Stimulated activated CD8-positive, alpha-beta memory T cell treated with anti-CD3 and anti-CD28 coated beads, Interleukin-7, amount 100 ng/mL, for 4 hours (primary cell): Measurements from ENCODE around the gene KSR1.
"Not testable (repeated sequence)": the region's sequence is repeated elsewhere in the genome, so short reads cannot be mapped to it uniquely, and the experiment has no call there.

Source experiments
- DNase-seq, 2 donors: peaks; one replicate each; pipeline ENCODE4 v3.0.0-alpha.2; 2020; ENCODE audit warnings: low read depth in 2 of 2

KSR1 gene

DNA sequence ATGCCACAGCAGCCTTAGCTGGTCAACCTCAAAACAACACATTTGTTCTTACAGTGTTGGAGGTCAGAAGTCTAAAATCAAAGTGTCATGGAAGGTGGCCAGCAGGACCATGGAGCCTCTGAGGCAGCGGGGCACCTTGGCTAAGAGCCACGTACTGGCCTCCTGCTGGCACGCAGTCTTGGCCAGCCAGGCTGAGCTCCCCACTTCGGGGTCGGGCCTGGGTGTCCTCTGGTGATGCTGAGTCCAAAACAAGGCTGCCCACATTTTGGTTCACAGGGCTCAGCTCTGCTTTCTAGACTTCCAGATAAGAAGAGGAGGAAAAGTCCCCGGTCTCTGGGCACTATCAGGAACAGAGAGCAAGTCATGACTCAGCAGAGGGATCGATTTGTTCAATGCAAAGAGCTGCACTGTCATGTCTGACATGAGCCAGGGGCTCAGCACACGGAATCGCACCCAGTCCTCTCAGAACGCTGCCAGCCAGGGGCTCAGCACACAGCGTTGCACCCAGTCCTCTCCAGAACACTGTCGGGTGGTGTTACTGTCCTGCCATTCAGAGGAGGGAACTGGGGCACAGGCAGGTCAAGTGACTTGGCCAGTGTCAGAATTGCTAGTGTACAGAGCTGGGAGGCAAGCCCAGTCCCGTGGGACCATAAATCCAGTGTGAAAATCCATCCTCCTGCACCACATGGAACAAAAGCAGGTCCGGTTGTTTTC lies 177.2 kb downstream of the KSR1 start:
- no peak for DNase-seq

- DNase-seq: no peak
Observed at GRCh38 chr17:27634026-27634335, 177.7 kb downstream of the KSR1 start.

DNA sequence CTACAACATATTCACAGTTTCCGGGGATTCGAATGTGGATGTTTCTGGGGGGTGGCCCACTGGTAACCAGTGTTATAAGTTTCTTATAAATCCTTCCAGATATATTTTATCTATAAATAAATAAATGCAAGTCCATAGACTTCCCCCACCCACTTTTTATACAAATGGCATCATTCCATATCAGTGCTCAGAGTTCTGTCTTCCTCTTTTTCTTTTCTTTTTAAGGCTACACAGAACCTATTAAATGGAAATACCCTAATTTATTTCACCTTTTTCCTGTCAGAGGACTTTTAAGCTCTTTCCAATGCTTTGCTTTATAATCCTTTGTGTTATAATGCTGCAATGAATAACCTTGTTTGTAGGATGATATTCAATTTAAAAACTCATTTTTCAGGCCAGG lies 178.5 kb downstream of the KSR1 start:
- no peak for DNase-seq

DNA sequence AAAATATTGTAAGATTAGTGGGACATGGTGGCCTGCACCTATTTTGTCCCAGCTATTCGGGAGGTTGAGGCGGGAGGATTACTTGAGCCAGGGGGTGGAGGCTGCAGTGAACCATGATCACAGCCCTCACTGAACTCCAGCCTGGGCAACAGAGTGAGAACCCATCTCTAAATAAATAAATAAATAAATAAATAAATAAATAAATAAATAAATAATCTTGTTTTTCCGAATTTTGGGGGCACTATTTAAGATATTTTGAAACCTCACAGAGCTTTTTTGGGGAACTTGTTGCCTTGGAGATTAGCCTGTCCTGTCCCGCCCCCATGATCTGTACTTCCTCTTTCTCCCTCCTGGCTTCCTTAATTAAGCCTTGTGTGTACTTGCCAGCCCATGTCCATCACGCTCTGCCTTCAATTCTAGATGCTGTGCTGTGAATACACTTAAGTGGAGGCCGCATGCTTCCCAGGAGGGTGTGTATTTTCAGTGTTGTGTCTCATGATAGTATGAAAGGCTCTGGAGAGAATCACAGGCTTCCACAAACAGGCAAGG lies 179.1 kb downstream of the KSR1 start:
- no peak for DNase-seq

GRCh38 chr17:27636005-27636520 lies 179.8 kb downstream of the KSR1 start:
- DNase-seq: not testable (repeated sequence)

- DNase-seq: not testable (repeated sequence)
Observed at GRCh38 chr17:27637818-27638217, 181.6 kb downstream of the KSR1 start.

GRCh38 chr17:27638415-27638914 lies 182.2 kb downstream of the KSR1 start:
- not testable (repeated sequence) for DNase-seq

- DNase-seq: no peak
Observed at GRCh38 chr17:27640790-27641189, 184.5 kb downstream of the KSR1 start.

- DNase-seq: no peak
Observed at GRCh38 chr17:27644586-27644985, 188.3 kb downstream of the KSR1 start.

DNA sequence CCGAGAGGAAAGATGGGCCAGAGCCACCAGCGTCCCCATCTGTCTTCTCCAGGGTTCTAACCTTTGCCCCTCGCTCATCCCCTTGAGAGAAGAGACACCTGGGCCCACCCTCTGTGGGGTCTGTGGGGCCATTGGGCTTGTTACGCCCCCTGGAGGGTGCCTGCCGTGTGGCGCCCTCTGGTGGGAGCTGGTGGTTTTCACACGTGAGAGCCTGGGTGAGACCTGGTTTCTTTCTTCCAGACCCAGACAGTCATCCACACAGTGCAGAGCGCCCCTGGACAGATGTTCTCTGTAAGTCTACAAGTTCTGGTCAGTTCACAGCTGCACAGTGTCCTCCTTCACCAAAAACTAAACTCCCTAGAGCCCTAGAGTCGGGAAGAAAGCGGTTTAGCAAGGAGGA lies 189.4 kb downstream of the KSR1 start:
- DNase-seq: not testable (repeated sequence)

DNA sequence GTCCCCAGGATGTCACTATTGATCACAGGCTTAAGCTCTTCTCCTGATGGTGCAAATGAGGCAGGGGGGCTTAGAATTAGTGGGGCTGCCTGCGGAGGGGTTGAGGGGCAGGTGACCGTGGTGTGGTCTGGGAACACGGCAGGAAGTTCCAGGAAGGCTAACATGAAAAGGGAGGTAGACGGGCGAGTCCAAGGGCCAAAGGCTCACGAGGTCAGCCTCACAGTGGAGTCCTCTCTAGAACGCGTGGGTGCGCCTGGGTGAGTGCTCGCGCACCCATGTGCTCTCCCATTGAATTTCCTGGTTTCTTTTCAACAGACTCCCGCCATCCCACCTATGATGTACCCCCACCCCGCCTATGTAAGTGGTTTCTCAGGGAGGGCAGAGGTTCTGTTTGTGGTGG lies 190.0 kb downstream of the KSR1 start:
- DNase-seq: no peak

GRCh38 chr17:27647765-27648164 lies 191.5 kb downstream of the KSR1 start:
- DNase-seq: no peak

DNA sequence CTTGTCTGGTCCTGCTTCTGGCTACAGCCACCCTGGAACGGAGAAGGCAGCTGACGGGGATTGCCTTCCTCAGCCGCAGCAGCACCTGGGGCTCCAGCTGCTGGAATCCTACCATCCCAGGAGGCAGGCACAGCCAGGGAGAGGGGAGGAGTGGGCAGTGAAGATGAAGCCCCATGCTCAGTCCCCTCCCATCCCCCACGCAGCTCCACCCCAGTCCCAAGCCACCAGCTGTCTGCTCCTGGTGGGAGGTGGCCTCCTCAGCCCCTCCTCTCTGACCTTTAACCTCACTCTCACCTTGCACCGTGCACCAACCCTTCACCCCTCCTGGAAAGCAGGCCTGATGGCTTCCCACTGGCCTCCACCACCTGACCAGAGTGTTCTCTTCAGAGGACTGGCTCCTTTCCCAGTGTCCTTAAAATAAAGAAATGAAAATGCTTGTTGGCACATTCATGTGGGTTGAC lies 192.9 kb downstream of the KSR1 start:
- DNase-seq: not testable (repeated sequence)

DNA sequence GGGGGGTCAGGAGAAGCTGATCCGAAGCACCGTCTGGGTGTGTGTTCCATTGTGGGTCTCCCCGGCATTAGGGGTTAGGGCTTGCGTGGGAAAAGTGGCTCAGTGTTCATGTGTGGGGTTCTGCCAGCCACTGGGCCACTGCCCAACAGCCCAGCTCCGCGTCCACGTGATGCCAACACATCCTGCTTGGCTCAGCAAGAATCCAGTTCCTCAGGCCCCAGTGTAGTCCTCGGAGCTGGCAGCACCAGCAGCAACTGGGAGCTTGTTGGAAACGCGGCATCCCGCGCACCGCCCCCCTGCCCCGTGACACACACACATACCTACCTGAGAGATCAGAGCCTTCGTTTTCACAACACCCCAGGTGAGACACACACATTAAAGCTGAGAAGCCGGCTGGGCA lies 193.7 kb downstream of the KSR1 start:
- no peak for DNase-seq

- DNase-seq: no peak
Observed at GRCh38 chr17:27650836-27651235, 194.6 kb downstream of the KSR1 start.

GRCh38 chr17:27651411-27652345 lies 195.4 kb downstream of the KSR1 start:
- DNase-seq: peak; percentile 20 to 26

DNA sequence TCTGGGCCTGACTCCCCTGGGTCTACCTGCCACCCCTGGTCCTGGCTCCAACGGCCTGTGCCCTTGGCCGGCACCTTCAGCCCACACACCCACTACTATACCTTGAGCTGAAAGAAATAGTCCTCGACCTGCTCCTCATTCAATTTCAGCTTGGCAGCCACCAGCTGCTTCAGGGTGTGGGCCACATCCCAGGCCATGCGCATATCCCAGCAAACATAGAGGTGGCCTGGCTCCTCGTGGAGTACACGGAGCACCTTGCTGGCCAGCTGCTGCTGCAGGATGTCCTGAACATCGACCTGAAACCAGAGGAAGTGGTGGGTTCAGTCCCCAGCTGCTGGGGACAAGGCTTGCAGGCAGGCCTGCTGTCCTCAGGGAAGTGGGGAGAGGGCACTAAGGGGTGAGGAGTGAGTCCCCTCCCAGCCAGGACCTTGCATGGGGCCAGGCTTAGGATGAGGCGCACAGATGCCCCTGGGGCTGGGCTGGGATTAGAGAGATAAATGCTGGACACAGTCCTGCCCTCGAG lies 197.3 kb downstream of the KSR1 start:
- DNase-seq: not testable (repeated sequence)

- no peak for DNase-seq
Observed at GRCh38 chr17:27654136-27654535, 197.9 kb downstream of the KSR1 start.

GRCh38 chr17:27654654-27655524 lies 198.6 kb downstream of the KSR1 start:
- peak; percentile 16 to 36 for DNase-seq

GRCh38 chr17:27655525-27656111 lies 199.4 kb downstream of the KSR1 start:
- DNase-seq: not testable (repeated sequence)

GRCh38 chr17:27656620-27657019 lies 200.4 kb downstream of the KSR1 start:
- not testable (repeated sequence) for DNase-seq
